LNCAP (cell line): ENCODE measurements around the gene L3MBTL4.

Experiments
- TF ChIP-seq, protein P1 (sequence below): fragments of 450-650 bp; IDR thresholded peaks from 2 replicates; pipeline ENCODE4 v1.5.1; 2017; ENCODE audit warnings: mild to moderate bottlenecking

The L3MBTL4 gene

GRCh38 chr18:6414723-6415417 is at the start of gene L3MBTL4:
Gene L3MBTL4 (minus strand): TSS chr18:6414911. CDS start chr18:6311625, 103,286 bp downstream.
- TF ChIP-seq, protein P1, sequence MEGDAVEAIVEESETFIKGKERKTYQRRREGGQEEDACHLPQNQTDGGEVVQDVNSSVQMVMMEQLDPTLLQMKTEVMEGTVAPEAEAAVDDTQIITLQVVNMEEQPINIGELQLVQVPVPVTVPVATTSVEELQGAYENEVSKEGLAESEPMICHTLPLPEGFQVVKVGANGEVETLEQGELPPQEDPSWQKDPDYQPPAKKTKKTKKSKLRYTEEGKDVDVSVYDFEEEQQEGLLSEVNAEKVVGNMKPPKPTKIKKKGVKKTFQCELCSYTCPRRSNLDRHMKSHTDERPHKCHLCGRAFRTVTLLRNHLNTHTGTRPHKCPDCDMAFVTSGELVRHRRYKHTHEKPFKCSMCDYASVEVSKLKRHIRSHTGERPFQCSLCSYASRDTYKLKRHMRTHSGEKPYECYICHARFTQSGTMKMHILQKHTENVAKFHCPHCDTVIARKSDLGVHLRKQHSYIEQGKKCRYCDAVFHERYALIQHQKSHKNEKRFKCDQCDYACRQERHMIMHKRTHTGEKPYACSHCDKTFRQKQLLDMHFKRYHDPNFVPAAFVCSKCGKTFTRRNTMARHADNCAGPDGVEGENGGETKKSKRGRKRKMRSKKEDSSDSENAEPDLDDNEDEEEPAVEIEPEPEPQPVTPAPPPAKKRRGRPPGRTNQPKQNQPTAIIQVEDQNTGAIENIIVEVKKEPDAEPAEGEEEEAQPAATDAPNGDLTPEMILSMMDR = no peak

- TF ChIP-seq, protein P1 = no peak
Measured at GRCh38 chr18:6452194-6452593, 37.5 kb upstream of the L3MBTL4 start.

DNA sequence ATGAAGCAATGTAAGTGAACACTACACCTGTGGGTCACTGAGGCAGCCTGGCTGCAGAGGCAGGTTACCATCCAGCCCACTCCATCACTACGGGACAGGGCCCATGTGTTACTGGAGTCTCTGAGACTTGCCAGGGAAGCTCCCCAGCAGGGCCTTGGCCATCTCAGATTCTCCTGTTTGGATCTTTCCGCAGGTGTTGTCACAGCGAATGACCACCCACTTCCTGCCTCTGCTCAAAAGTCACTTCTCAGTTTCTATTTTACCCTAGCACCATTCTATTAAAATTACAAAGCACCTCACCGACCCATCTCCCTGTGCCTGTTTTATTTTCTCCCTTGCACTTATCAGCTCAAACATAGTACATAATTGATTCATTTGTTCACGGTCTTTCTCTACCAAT is 34.5 kb upstream of the L3MBTL4 start:
- TF ChIP-seq, protein P1 = no peak

DNA sequence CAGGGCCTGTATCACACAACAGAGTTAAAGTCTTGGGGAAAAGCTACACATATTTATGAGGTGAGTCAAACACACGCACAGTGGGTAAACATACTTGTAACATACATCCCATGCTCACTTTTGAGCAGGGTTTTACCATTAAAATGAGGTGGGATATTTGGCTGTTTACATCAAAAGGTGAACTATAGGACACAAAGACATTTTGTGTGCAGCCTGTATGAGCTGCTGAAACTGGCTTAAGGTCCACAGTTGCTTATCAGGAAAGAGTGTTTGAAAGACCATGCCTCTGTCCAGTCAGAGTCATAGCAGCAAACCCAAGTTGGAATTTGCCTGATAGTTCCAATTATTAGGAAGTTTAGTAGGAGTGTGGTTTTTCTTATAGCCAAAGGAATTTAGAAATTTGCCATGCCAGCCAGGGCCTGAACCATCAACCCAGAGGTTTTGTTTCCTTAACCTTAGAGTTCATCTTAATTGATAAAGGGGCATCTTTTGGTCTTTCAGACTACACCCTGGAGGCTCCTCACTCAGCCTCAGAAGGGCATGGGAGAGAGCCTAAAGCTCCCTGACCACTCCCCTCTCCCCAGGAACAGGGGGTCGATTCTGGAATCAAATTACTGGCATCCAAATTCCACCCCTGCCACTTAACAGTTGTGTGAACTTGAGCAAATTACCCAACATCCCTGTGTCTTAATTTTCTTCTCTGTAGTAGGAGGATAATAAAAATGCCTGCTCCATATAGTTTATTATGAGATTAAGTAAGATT is 29.9 kb upstream of the L3MBTL4 start:
- TF ChIP-seq, protein P1 = no peak

- TF ChIP-seq, protein P1 = no peak
Measured at GRCh38 chr18:6441200-6441599, 26.5 kb upstream of the L3MBTL4 start.

DNA sequence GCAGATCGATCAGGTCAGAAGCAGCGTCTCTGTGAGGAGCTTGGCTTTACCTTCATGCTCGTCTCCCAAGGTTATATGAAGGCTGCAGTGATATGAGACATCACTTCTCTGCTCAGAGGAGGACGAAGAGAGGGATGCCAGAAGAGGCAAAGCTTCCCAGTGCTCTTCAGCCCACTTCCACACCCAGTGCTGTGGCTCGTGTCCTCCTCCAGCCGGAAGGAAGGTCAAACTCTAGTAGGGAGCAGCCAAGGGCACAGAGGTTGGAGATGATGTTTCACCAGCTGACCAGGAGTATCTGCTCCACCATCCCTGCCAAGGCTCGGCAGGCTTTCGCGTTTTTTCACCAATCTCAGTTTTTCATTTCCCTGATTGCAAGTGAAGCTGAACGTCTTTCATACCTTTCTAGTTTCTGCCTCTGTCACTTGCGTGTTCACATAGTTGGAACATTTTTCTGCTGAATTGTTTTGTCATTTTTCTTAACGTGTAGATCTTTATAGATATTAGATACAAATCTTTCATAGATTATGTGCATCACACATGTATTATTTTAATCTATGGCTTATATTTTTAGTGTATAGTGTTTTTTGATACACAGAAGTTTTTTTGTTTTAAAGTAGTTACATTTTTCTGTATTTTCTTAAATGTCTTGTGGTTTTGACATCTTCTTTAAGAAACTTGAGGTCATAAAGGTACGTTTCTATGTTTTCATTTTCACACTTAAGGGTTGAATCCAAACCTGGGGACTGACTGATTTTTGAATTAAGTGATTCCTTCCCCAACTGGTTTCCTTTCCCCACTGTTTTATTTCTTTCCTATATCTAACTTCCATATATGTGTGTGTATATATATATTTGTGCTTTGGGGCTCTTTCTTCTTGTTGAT is 23.5 kb upstream of the L3MBTL4 start:
- TF ChIP-seq, protein P1 = no peak

- TF ChIP-seq, protein P1 = no peak
Measured at GRCh38 chr18:6435731-6436130, 21.0 kb upstream of the L3MBTL4 start.
